NCI-H1694 treated with DMSO at 0.1 percent for 48 hours (cell line): ENCODE data around the gene COL18A1.
"Not testable (repeated sequence)": the region's sequence is repeated elsewhere in the genome, so short reads cannot be mapped to it uniquely, and the experiment has no call there.

Experiments used
- DNase-seq: peaks from one replicate; lab custom pipeline; 2025; lab: John Stamatoyannopoulos, UW

COL18A1 gene

GRCh38 chr21:45441431-45442255, 36.7 kb downstream of the COL18A1 start:
- DNase-seq, result no peak

GRCh38 chr21:45442276-45442675, 37.3 kb downstream of the COL18A1 start:
- DNase-seq, result no peak

- not testable (repeated sequence) for DNase-seq
Measured at GRCh38 chr21:45442686-45443594, 38.0 kb downstream of the COL18A1 start.

GRCh38 chr21:45443595-45444181, 38.7 kb downstream of the COL18A1 start:
- DNase-seq, result no peak

- no peak for DNase-seq
Measured at GRCh38 chr21:45444385-45444784, 39.4 kb downstream of the COL18A1 start.

GRCh38 chr21:45445369-45445768, 40.4 kb downstream of the COL18A1 start:
- no peak for DNase-seq

GRCh38 chr21:45447821-45448220, 42.9 kb downstream of the COL18A1 start:
- DNase-seq, result no peak

GRCh38 chr21:45448283-45448809, 43.4 kb downstream of the COL18A1 start:
- no peak for DNase-seq

GRCh38 chr21:45448810-45449657, 44.1 kb downstream of the COL18A1 start:
- DNase-seq, result no peak

- no peak for DNase-seq
Measured at GRCh38 chr21:45449658-45450422, 44.9 kb downstream of the COL18A1 start.

- no peak for DNase-seq
Measured at GRCh38 chr21:45450423-45451090, 45.6 kb downstream of the COL18A1 start.

- no peak for DNase-seq
Measured at GRCh38 chr21:45451091-45451740, 46.3 kb downstream of the COL18A1 start.

GRCh38 chr21:45451771-45452182, 46.8 kb downstream of the COL18A1 start:
- no peak for DNase-seq

GRCh38 chr21:45452696-45453307, 47.8 kb downstream of the COL18A1 start:
- no peak for DNase-seq

- no peak for DNase-seq
Measured at GRCh38 chr21:45453308-45453950, 48.5 kb downstream of the COL18A1 start.

GRCh38 chr21:45454060-45454925, 49.3 kb downstream of the COL18A1 start:
- DNase-seq, result no peak

- DNase-seq, result no peak
Measured at GRCh38 chr21:45454926-45455673, 50.1 kb downstream of the COL18A1 start.
